GM12878 (cell line): ENCODE data around the gene TMC2. TPM values are rescaled to one million over a fixed set of nuclear protein-coding genes. Genes with fewer than 3 reads are reported as not detected.

ENCODE experiments used
- ATAC-seq: fragments of 200-7000 bp; cut with Tn5 transposase; 3 replicates; pipeline ENCODE4 v1.9.1; 2020; ENCODE audit warnings: mild to moderate bottlenecking, moderate library complexity
- BruUV-seq: library from RNA; stranded (reverse); fragments of 400-500 nt; replicated peaks from 2 replicates; lab custom pipeline; 2021; lab: Mats Ljungman, UMichigan
- CTCF ChIA-PET: fragments of 300-600 bp; sonication (Branson Sonifier 250); formaldehyde crosslinking; extraction: SDS; loops from one replicate; lab custom pipeline; 2021; ENCODE audit warnings: inconsistent platforms; lab: Yijun Ruan, JAX
- POLR2A ChIA-PET: fragments of 350-600 bp; formaldehyde crosslinking; extraction: SDS; loops from one replicate; lab custom pipeline; 2021; ENCODE audit warnings: inconsistent platforms; lab: Charles Lee
- RAD21 ChIA-PET: fragments of 300-600 bp; sonication (Branson Sonifier 250); formaldehyde crosslinking; loops from one replicate; lab custom pipeline; 2023; ENCODE audit warnings: antibody characterized with exemption; ENCODE audit not compliant: unreplicated experiment; lab: Charles Lee
- SMC1A ChIA-PET: fragments of 300-600 bp; sonication (Branson Sonifier 250); formaldehyde crosslinking; loops from one replicate; lab custom pipeline; 2023; ENCODE audit not compliant: unreplicated experiment, uncharacterized antibody; lab: Charles Lee
- DNase-seq: peaks from one replicate; pipeline ENCODE4 v3.0.0-alpha.2; 2011; ENCODE audit warnings: low read depth, low spot score
- FAIRE-seq: peaks from 3 replicates; lab custom pipeline; 2011; peaks lifted over from hg19 to GRCh38; lab: Jason Lieb, UNC
- H2AFZ ChIP-seq: 2 replicates; pipeline ENCODE4 v1.6.0; 2011; ENCODE audit warnings: low read depth, low read length, control low read depth; ENCODE audit not compliant: control insufficient read depth
- H3K27ac ChIP-seq: 2 replicates; pipeline ENCODE4 v1.5.1; 2011; ENCODE audit warnings: control low read depth; ENCODE audit not compliant: control insufficient read depth, insufficient read depth
- H3K27me3 ChIP-seq, 2 experiments: replicated peaks in 1 of 2; 2 replicates each; pipeline versions ENCODE4 v1.6.0 to v1.6.1; 2011; ENCODE audit warnings: low read length in 1 of 2; ENCODE audit not compliant: control insufficient read depth in 2 of 2, insufficient read depth in 2 of 2
- H3K36me3 ChIP-seq, 2 experiments: 2 replicates each; pipeline ENCODE4 v1.5.1; 2011; ENCODE audit warnings: low read length in 1 of 2; ENCODE audit not compliant: control insufficient read depth in 2 of 2, insufficient read depth in 2 of 2
- H3K4me1 ChIP-seq: 2 replicates; pipeline ENCODE4 v1.6.1; 2011; ENCODE audit warnings: mild to moderate bottlenecking, low read length, moderate library complexity, mixed read lengths; ENCODE audit not compliant: control insufficient read depth, insufficient read depth
- H3K4me2 ChIP-seq: 2 replicates; pipeline ENCODE4 v1.6.0; 2011; ENCODE audit warnings: control low read depth; ENCODE audit not compliant: control insufficient read depth, insufficient read depth
- H3K4me3 ChIP-seq: fragments of 200-600 bp; sonication (generic); 2 replicates; pipeline ENCODE4 v1.5.1; 2016
- H3K79me2 ChIP-seq: 2 replicates; pipeline ENCODE4 v1.6.0; 2011; ENCODE audit warnings: low read length; ENCODE audit not compliant: control insufficient read depth, insufficient read depth
- H3K9ac ChIP-seq: 2 replicates; pipeline ENCODE4 v1.8.0; 2011; ENCODE audit warnings: low read length, control low read depth, mixed read lengths; ENCODE audit not compliant: control insufficient read depth, insufficient read depth
- H3K9me3 ChIP-seq: replicated peaks from 3 replicates; pipeline ENCODE4 v1.5.1; 2011; ENCODE audit warnings: mild to moderate bottlenecking, low read length; ENCODE audit not compliant: control insufficient read depth, insufficient read depth
- H4K20me1 ChIP-seq: 2 replicates; pipeline ENCODE4 v1.6.0; 2011; ENCODE audit not compliant: control insufficient read depth, insufficient read depth
- ATF7 ChIP-seq: fragments of 450-650 bp; IDR thresholded peaks from 2 replicates; pipeline ENCODE4 v1.6.1; 2016; ENCODE audit warnings: low read depth, mild to moderate bottlenecking
- BACH1 ChIP-seq: fragments of 450-650 bp; IDR thresholded peaks from 2 replicates; pipeline ENCODE4 v1.6.1; 2017; ENCODE audit warnings: mild to moderate bottlenecking, borderline replicate concordance
- ETV6 ChIP-seq, 2 experiments: fragments of 450-650 bp in 1 of 2; IDR thresholded peaks in 1 of 2; conservative IDR thresholded peaks in 1 of 2; 2 replicates each; pipeline ENCODE4 v1.6.1; 2014; ENCODE audit warnings: antibody characterized with exemption in 1 of 2, borderline replicate concordance in 1 of 2, low read depth in 1 of 2, mild to moderate bottlenecking in 1 of 2, moderate library complexity in 1 of 2
- NFIC ChIP-seq: IDR thresholded peaks from 2 replicates; pipeline ENCODE4 v1.6.1; 2012; ENCODE audit warnings: low read depth, mild to moderate bottlenecking, inconsistent platforms, low read length, moderate library complexity
- NRF1 ChIP-seq: conservative IDR thresholded peaks from 2 replicates; pipeline ENCODE4 v1.6.1; 2011; ENCODE audit warnings: mild to moderate bottlenecking, low read depth, low read length, improper control_type of control experiment
- RAD21 ChIP-seq: IDR thresholded peaks from 2 replicates; pipeline ENCODE4 v1.6.1; 2011; ENCODE audit warnings: mild to moderate bottlenecking, low read depth, low read length, moderate library complexity; ENCODE audit not compliant: insufficient read depth
- SUPT20H ChIP-seq: IDR thresholded peaks from 2 replicates; pipeline ENCODE4 v1.6.1; 2011; ENCODE audit warnings: low read depth, mild to moderate bottlenecking, low read length, moderate library complexity, borderline replicate concordance; ENCODE audit not compliant: control insufficient read depth
- ZSCAN29 ChIP-seq: fragments of 450-650 bp; IDR thresholded peaks from 2 replicates; pipeline ENCODE4 v1.6.1; 2017; ENCODE audit warnings: mild to moderate bottlenecking, moderate library complexity
- ZZZ3 ChIP-seq: IDR thresholded peaks from 2 replicates; pipeline ENCODE4 v1.6.1; 2011; ENCODE audit warnings: low read depth; ENCODE audit not compliant: control insufficient read depth, insufficient read length
- WGBS: methylation state at CpG from one replicate; pipeline ENCODE4 v1.1.6; 2016; ENCODE audit warnings: low lambda C conversion rate; ENCODE audit not compliant: insufficient replicate concordance, insufficient coverage; ENCODE audit errors: missing lambda C conversion rate; 5-methylcytosine and 5-hydroxymethylcytosine counted together
- in situ Hi-C: fragments of 300-500 bp; cut with MboI; formaldehyde crosslinking; loops from 9 replicates; pipeline ENCODE4 v1.14.3; 2018; ENCODE audit warnings: mixed read lengths
- intact Hi-C: fragments of 100-400 bp; cut with micrococcal nuclease; formaldehyde crosslinking; loops from one replicate; pipeline ENCODE4 v1.14.2; 2022; ENCODE audit not compliant: unreplicated experiment
- polyA plus RNA-seq, 11 experiments: library from polyadenylated mRNA; depleted of rRNA in 4 of 11; unstranded in 6 of 11; stranded (reverse) in 5 of 11; fragments of >200 nt; fragmentation: Nextera tagmentation in 4 of 11; fragmentation: Illumina TruSeq in 1 of 11; extraction: Ambion mirVana in 4 of 11; extraction: Trizol in 1 of 11; gene quantifications; 1 replicate in 1 of 11; 2 replicates in 10 of 11; pipeline versions ENCODE4 v1.2.1 to v1.2.3, GENCODE V29; 2011 to 2016; ENCODE audit warnings: inconsistent platforms in 2 of 11, missing spikeins in 2 of 11, low read depth in 1 of 11
- total RNA-seq, 4 experiments: library from RNA; depleted of rRNA in 3 of 4; stranded (reverse); fragments of >200 nt in 3 of 4; fragmentation: Illumina TruSeq in 1 of 4; extraction: Trizol in 1 of 4; gene quantifications; 2 replicates each; pipeline versions ENCODE4 v1.2.1 to v1.2.3, GENCODE V29; 2013 to 2021

The TMC2 gene
- total and polyA plus RNA-seq, 10 of the 15 experiments (the other 5 are each of a cell fraction or from before 2014, with no cell fraction given): 0.08 TPM; not detected in 9

DNA sequence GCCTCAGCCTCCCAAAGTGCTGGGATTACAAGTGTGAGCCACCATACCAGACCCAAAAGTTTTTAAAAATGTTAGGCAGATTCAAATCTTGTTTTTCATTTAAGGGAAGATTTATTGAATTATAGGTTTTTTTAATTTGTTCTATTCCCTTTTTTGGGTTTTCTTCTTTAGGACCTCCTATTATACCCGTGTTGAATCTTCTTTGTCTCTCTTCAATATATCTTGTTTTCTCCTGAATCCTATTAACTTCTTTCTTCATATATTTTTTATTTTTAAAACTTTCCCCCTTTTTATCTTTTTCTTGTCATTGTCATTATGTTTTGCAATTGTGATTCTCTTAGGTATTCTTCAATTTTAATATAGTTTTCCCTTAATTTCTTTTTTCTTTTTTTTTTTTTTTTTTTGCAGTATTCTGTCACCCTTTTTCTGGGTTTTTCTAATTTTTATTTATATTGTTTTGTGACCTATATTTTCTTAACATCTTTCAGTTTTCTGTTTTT is 70.2 kb downstream of the TMC2 start (continued):
- TF ChIP-seq ETV6 (conservative IDR thresholded peaks at IDR 0.05 in 1 of 2, IDR thresholded peaks at IDR 0.05 in 1 of 2; ENCODE audit: borderline replicate concordance in 1 of 2, low read depth in 1 of 2): no peak
- no peak for TF ChIP-seq SUPT20H
- no peak for TF ChIP-seq ZZZ3
- TF ChIP-seq RAD21: no peak
- TF ChIP-seq, all 136 proteins: peak for 0

GRCh38 chr20:2610326-2610725 is 74.0 kb downstream of the TMC2 start:
- 23% methylated on average over 6 of the region's 6 CpGs for WGBS
- ChIA-PET RAD21 (no interaction called here), POLR2A (no interaction called here), CTCF (no interaction called here), SMC1A (no interaction called here)
- no peak for ATAC-seq
- no peak for DNase-seq
- Histone ChIP-seq H3K36me3 (no peaks in the 10 kb centered on the region), H3K4me2 (no peak overlapping the region), H3K4me3 (no peak overlapping the region), H4K20me1 (no peaks in the 10 kb centered on the region), H3K4me1 (no peaks in the 10 kb centered on the region), H3K9ac (no peak overlapping the region), H3K27ac (no peak overlapping the region), H3K27me3 (peaks cover 0 to 2% of the 10 kb centered on the region in 2 experiments; a peak in 2 of 4 replicates), H2AFZ (no peak overlapping the region), H3K9me3 (peaks cover 2% of the 10 kb centered on the region; the same call in 2 of the 3 replicates), H3K79me2 (no peaks in the 10 kb centered on the region)
- BruUV-seq: no TSS peak
- TF ChIP-seq ZSCAN29 (no peak), BACH1 (no peak), NFIC (no peak), ATF7 (no peak), NRF1 (no peak)
- intact Hi-C loops (no loop called here), in situ Hi-C loops (no loop called here)
- no peak for FAIRE-seq
